ENCODE measurements around the gene NRCAM.

DNA sequence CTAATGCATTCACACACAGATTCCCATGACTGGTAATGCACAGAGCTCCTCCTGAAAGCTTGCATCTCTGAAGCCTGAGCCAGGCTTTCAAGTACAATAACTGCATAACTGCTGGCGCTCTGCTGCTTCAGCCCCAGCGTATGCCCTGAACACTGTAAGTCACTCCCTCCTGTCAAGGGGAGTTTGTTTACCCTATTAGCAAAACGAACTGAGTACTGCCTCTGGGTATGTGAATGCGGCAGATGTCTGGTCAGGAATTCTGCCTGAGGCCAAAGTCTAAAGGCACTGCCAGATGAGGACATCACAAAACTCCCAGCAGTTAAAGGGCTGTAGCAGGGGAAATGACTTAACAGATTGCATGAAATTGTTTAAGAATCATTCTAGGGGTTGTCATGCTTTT lies 97.7 kb downstream of the NRCAM start:
- TF ChIP-seq KDM5A (IDR thresholded peaks at IDR 0.05; ENCODE audit: low read length): no peak
- TF ChIP-seq BRCA1 (IDR thresholded peaks at IDR 0.05; ENCODE audit: low read depth, low read length): no peak
- TF ChIP-seq, protein P1, sequence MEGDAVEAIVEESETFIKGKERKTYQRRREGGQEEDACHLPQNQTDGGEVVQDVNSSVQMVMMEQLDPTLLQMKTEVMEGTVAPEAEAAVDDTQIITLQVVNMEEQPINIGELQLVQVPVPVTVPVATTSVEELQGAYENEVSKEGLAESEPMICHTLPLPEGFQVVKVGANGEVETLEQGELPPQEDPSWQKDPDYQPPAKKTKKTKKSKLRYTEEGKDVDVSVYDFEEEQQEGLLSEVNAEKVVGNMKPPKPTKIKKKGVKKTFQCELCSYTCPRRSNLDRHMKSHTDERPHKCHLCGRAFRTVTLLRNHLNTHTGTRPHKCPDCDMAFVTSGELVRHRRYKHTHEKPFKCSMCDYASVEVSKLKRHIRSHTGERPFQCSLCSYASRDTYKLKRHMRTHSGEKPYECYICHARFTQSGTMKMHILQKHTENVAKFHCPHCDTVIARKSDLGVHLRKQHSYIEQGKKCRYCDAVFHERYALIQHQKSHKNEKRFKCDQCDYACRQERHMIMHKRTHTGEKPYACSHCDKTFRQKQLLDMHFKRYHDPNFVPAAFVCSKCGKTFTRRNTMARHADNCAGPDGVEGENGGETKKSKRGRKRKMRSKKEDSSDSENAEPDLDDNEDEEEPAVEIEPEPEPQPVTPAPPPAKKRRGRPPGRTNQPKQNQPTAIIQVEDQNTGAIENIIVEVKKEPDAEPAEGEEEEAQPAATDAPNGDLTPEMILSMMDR (IDR thresholded peaks at IDR 0.05; ENCODE audit: control extremely low read depth in 1 of 3, insufficient read depth in 1 of 3, low read depth in 1 of 3, low read length in 3 of 3): no peak
- TF ChIP-seq EZH2 (IDR thresholded peaks at IDR 0.05; ENCODE audit: low read depth, low read length, severe bottlenecking): no peak
- no peak for TF ChIP-seq YY1 (IDR thresholded peaks at IDR 0.05; ENCODE audit: low read depth, low read length)
- no peak for TF ChIP-seq GTF2F1 (IDR thresholded peaks at IDR 0.05; ENCODE audit: borderline replicate concordance, low read depth, low read length)
- TF ChIP-seq EP300 (IDR thresholded peaks at IDR 0.05; ENCODE audit: borderline replicate concordance in 1 of 2, low read depth in 2 of 2, low read length in 2 of 2): no peak
- no peak for TF ChIP-seq SP2 (IDR thresholded peaks at IDR 0.05; ENCODE audit: low read length)
- TF ChIP-seq, protein P2, sequence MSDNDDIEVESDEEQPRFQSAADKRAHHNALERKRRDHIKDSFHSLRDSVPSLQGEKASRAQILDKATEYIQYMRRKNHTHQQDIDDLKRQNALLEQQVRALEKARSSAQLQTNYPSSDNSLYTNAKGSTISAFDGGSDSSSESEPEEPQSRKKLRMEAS (IDR thresholded peaks at IDR 0.05): no peak
- TF ChIP-seq CREB1 (IDR thresholded peaks at IDR 0.05): no peak
- TF ChIP-seq POLR2A (IDR thresholded peaks at IDR 0.05; ENCODE audit: control extremely low read depth in 1 of 2, low read depth in 2 of 2, low read length in 2 of 2): no peak
- TF ChIP-seq RAD21 (IDR thresholded peaks at IDR 0.05 in 1 of 2, conservative IDR thresholded peaks at IDR 0.05 in 1 of 2; ENCODE audit: low read depth in 2 of 2, low read length in 2 of 2): no peak
- no peak for TF ChIP-seq POLR2AphosphoS5 (IDR thresholded peaks at IDR 0.05; ENCODE audit: low read depth, low read length)
- TF ChIP-seq TAF1 (IDR thresholded peaks at IDR 0.05; ENCODE audit: low read depth, low read length): no peak

All from H1 (cell line).